GM10266 (cell line): ENCODE measurements around the gene RASGEF1C.

ENCODE experiments used
- DNase-seq: peaks from one replicate; pipeline ENCODE4 v3.0.0; 2012; ENCODE audit errors: extremely low spot score
- CTCF ChIP-seq: IDR thresholded peaks from 2 replicates; pipeline ENCODE4 v1.5.1; 2012; ENCODE audit warnings: mild to moderate bottlenecking, low read depth; ENCODE audit not compliant: control insufficient read depth, insufficient read depth; ENCODE audit errors: missing control alignments

RASGEF1C gene

GRCh38 chr5:180194410-180195345 is 14.3 kb downstream of the RASGEF1C start:
- DNase-seq, result no peak
- TF ChIP-seq CTCF, result no peak

- TF ChIP-seq CTCF, result no peak
- DNase-seq, result no peak
Measured at GRCh38 chr5:180193749-180194375, 15.1 kb downstream of the RASGEF1C start.

GRCh38 chr5:180191716-180192115 is 17.3 kb downstream of the RASGEF1C start:
- DNase-seq, result no peak
- TF ChIP-seq CTCF, result no peak

DNA sequence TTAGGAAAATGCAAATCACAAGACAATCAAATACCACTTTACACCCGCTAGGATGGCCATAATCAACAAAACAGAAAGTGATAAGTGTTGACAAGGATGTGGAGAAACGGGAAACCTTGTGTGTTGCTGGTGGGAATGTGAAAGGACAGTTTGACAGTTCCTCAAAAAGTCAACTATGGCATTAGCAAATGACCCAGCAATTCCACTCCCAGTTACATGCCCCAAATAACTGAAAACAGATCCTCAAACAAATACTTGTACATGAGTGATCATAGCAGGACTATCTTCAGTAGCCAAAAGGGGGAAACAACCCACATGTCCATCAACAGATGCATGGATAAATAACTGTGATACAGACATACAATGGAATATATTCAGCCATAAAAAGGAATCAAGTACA is 21.2 kb downstream of the RASGEF1C start:
- no peak for DNase-seq

DNA sequence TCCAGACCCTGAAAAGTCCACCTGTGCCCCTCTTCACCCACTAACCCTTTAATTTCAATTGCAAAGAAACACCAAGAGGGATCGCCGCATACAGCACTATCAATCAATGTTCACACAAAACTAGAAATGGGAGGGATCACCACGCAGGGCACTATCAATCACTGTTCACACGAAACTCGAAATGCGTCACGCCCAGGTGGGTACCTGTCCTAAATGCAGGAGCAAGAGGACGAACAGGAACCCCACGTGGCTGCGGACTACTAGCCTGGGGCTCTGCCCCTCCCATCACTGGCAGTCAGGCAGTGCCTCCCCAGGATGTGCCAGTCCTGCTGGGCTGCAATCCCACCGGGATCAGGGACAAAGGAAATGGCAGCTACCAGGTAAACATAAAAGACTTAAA is 28.2 kb downstream of the RASGEF1C start:
- DNase-seq, result no peak
- no peak for TF ChIP-seq CTCF

More for the DNA sequence above, 21.2 kb downstream of the RASGEF1C start:
- no peak for TF ChIP-seq CTCF

DNA sequence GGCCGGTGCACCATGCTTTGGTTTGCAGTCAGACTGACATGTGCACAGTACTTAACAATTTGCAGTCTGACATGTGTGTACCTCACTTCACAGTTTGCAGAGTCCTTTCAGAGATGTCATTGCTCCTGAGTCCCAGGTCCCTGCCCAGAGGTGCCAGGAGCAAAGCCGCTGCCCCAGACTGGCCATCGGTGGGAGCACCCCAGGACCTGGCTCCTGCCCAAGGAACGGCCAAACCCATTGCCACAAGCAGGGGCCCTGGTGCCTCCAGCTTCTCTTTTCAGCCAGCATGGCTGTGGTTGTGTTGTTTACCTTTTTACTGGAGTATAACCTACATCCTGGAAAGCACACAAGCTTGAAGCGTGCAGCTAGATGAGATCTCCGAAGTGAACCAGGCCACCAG is 28.6 kb downstream of the RASGEF1C start:
- no peak for DNase-seq
- TF ChIP-seq CTCF, result no peak
